GM23248 (cell line): ENCODE data around the gene TOX2.

Experiments
- EZH2 ChIP-seq: fragments of 200-600 bp; sonication (generic); IDR thresholded peaks from 2 replicates; pipeline ENCODE4 v1.6.1; 2018; ENCODE audit warnings: antibody characterized with exemption, mild to moderate bottlenecking; ENCODE audit not compliant: insufficient read depth, poor library complexity, severe bottlenecking
- EZH2phosphoT487 ChIP-seq: fragments of 200-600 bp; sonication (generic); IDR thresholded peaks from 2 replicates; pipeline ENCODE4 v1.6.1; 2018; ENCODE audit warnings: antibody characterized with exemption, moderate library complexity, mild to moderate bottlenecking, low read depth; ENCODE audit not compliant: insufficient read depth

GRCh38 chr20:44054118-44054517 lies 139.5 kb downstream of the TOX2 start:
- TF ChIP-seq EZH2 (no peak), EZH2phosphoT487 (no peak)
